IMR-90 (cell line): ENCODE measurements around the gene PTPRC. TPM values are rescaled to one million over a fixed set of nuclear protein-coding genes. Genes with fewer than 3 reads are reported as not detected.

ENCODE experiments used
- ATAC-seq: fragments of 200-7000 bp; cut with Tn5 transposase; 2 replicates; pipeline ENCODE4 v1.9.1; 2020; ENCODE audit warnings: low read depth, mild to moderate bottlenecking, moderate library complexity
- BruUV-seq: library from RNA; stranded (reverse); fragments of 400-500 nt; replicated peaks from 2 replicates; lab custom pipeline; 2021; lab: Mats Ljungman, UMichigan
- CTCF ChIA-PET: fragments of 300-600 bp; formaldehyde crosslinking; extraction: SDS; loops from one replicate; lab custom pipeline; 2021; ENCODE audit warnings: antibody characterized with exemption; lab: Yijun Ruan, JAX
- POLR2A ChIA-PET: fragments of 300-600 bp; sonication (Branson Sonifier 250); formaldehyde crosslinking; loops from one replicate; lab custom pipeline; 2022; ENCODE audit warnings: antibody characterized with exemption; ENCODE audit not compliant: unreplicated experiment; lab: Charles Lee
- DNase-seq: peaks from one replicate; pipeline ENCODE4 v3.0.0; 2013
- H2AFZ ChIP-seq: replicated peaks from 2 replicates; pipeline ENCODE3; 2013; ENCODE audit warnings: low read length, mild to moderate bottlenecking; ENCODE audit not compliant: poor library complexity
- H2AK5ac ChIP-seq: 2 replicates; pipeline ENCODE4 v1.6.1; 2013; ENCODE audit warnings: low read depth, low read length, inconsistent platforms
- H2AK9ac ChIP-seq: replicated peaks from 2 replicates; pipeline ENCODE3; 2013; ENCODE audit warnings: mild to moderate bottlenecking, low read depth, low read length, moderate library complexity; ENCODE audit not compliant: poor library complexity
- H2BK120ac ChIP-seq: 2 replicates; pipeline ENCODE4 v1.6.1; 2013; ENCODE audit warnings: low read depth, low read length, inconsistent platforms
- H2BK15ac ChIP-seq: 3 replicates; pipeline ENCODE4 v1.6.1; 2013; ENCODE audit warnings: low read depth, low read length, inconsistent platforms
- H2BK20ac ChIP-seq: 2 replicates; pipeline ENCODE4 v1.6.1; 2013; ENCODE audit warnings: low read depth, mild to moderate bottlenecking, inconsistent platforms, low read length, moderate library complexity
- H2BK5ac ChIP-seq: 2 replicates; pipeline ENCODE4 v1.6.1; 2013; ENCODE audit warnings: mild to moderate bottlenecking, low read depth, low read length, inconsistent platforms; ENCODE audit not compliant: poor library complexity, severe bottlenecking
- H3K14ac ChIP-seq: replicated peaks from 2 replicates; pipeline ENCODE4 v1.6.1; 2013; ENCODE audit warnings: low read depth, low read length, inconsistent platforms
- H3K18ac ChIP-seq: 2 replicates; pipeline ENCODE4 v1.6.1; 2013; ENCODE audit warnings: low read depth, low read length, control low read depth
- H3K23ac ChIP-seq: 2 replicates; pipeline ENCODE4 v1.6.1; 2013; ENCODE audit warnings: low read depth, low read length, inconsistent platforms
- H3K27ac ChIP-seq: 2 replicates; pipeline ENCODE4 v1.5.1; 2013; ENCODE audit warnings: mild to moderate bottlenecking, control low read depth, low read length; ENCODE audit not compliant: insufficient read depth
- H3K27me3 ChIP-seq: 2 replicates; pipeline ENCODE4 v1.6.1; 2013; ENCODE audit warnings: low read length; ENCODE audit not compliant: control insufficient read depth, insufficient read depth
- H3K36me3 ChIP-seq: 2 replicates; pipeline ENCODE4 v1.6.1; 2013; ENCODE audit warnings: low read length, mixed read lengths; ENCODE audit not compliant: control insufficient read depth, insufficient read depth
- H3K4ac ChIP-seq: 2 replicates; pipeline ENCODE4 v1.6.1; 2013; ENCODE audit warnings: low read depth, low read length, inconsistent platforms
- H3K4me1 ChIP-seq: 2 replicates; pipeline ENCODE4 v1.6.1; 2013; ENCODE audit warnings: low read length, mixed read lengths; ENCODE audit not compliant: control insufficient read depth, insufficient read depth
- H3K4me2 ChIP-seq: 2 replicates; pipeline ENCODE4 v1.6.1; 2013; ENCODE audit warnings: low read depth, mild to moderate bottlenecking, control low read depth, low read length, moderate library complexity
- H3K4me3 ChIP-seq: 2 replicates; pipeline ENCODE4 v1.5.1; 2013; ENCODE audit warnings: low read depth, mild to moderate bottlenecking, control low read depth, low read length, moderate library complexity; ENCODE audit not compliant: insufficient read depth
- H3K56ac ChIP-seq: 2 replicates; pipeline ENCODE4 v1.6.1; 2013; ENCODE audit warnings: low read length, inconsistent platforms; ENCODE audit not compliant: insufficient read depth; ENCODE audit errors: extremely low read depth
- H3K79me1 ChIP-seq, 2 experiments: 2 replicates each; pipeline ENCODE4 v1.6.1; 2013; ENCODE audit warnings: low read length in 2 of 2, inconsistent platforms in 1 of 2, low read depth in 1 of 2
- H3K9ac ChIP-seq: 2 replicates; pipeline ENCODE4 v1.6.1; 2013; ENCODE audit warnings: low read depth, low read length, control low read depth
- H3K9me1 ChIP-seq: 2 replicates; pipeline ENCODE4 v1.6.1; 2013; ENCODE audit warnings: low read length, inconsistent platforms; ENCODE audit not compliant: insufficient read depth
- H3K9me3 ChIP-seq: 2 replicates; pipeline ENCODE4 v1.6.1; 2013; ENCODE audit warnings: low read length; ENCODE audit not compliant: control insufficient read depth, insufficient read depth
- H4K20me1 ChIP-seq: 2 replicates; pipeline ENCODE4 v1.6.1; 2013; ENCODE audit warnings: low read length, inconsistent platforms; ENCODE audit not compliant: insufficient read depth
- H4K5ac ChIP-seq: 2 replicates; pipeline ENCODE4 v1.6.1; 2013; ENCODE audit warnings: mild to moderate bottlenecking, low read depth, low read length, control low read depth
- H4K8ac ChIP-seq, 2 experiments: 2 replicates each; pipeline ENCODE4 v1.6.1; 2013; ENCODE audit warnings: low read depth in 2 of 2, low read length in 2 of 2, control low read depth in 1 of 2, inconsistent platforms in 1 of 2
- H4K91ac ChIP-seq: 2 replicates; pipeline ENCODE4 v1.6.1; 2013; ENCODE audit warnings: low read depth, low read length, inconsistent platforms; ENCODE audit not compliant: insufficient read depth
- BHLHE40 ChIP-seq: fragments of 150-350 bp; IDR thresholded peaks from 2 replicates; pipeline ENCODE4 v1.6.1; 2016; ENCODE audit warnings: mild to moderate bottlenecking, low read depth, low read length
- CEBPB ChIP-seq: IDR thresholded peaks from 2 replicates; pipeline ENCODE4 v1.6.1; 2012; ENCODE audit warnings: low read depth, low read length, improper control_type of control experiment
- CHD1 ChIP-seq: IDR thresholded peaks from 2 replicates; pipeline ENCODE4 v1.6.1; 2012; ENCODE audit warnings: low read depth, low read length, improper control_type of control experiment
- FOS ChIP-seq: fragments of 150-350 bp; IDR thresholded peaks from 2 replicates; pipeline ENCODE4 v1.6.1; 2016; ENCODE audit warnings: low read depth, low read length
- MAFK ChIP-seq: IDR thresholded peaks from 2 replicates; pipeline ENCODE4 v1.6.1; 2012; ENCODE audit warnings: low read depth, low read length, improper control_type of control experiment
- MAZ ChIP-seq: IDR thresholded peaks from 2 replicates; pipeline ENCODE4 v1.6.1; 2012; ENCODE audit warnings: low read depth, mild to moderate bottlenecking, low read length, improper control_type of control experiment, moderate library complexity, borderline replicate concordance
- MXI1 ChIP-seq: IDR thresholded peaks from 2 replicates; pipeline ENCODE4 v1.6.1; 2012; ENCODE audit warnings: low read depth, mild to moderate bottlenecking, low read length, moderate library complexity, borderline replicate concordance
- NFE2L2 ChIP-seq: fragments of 150-350 bp; IDR thresholded peaks from 2 replicates; pipeline ENCODE4 v1.6.1; 2016; ENCODE audit warnings: low read depth, mild to moderate bottlenecking, low read length
- POLR2A ChIP-seq: IDR thresholded peaks from 2 replicates; pipeline ENCODE4 v1.6.1; 2012; ENCODE audit warnings: mild to moderate bottlenecking, low read depth, low read length
- RAD21 ChIP-seq: IDR thresholded peaks from 2 replicates; pipeline ENCODE4 v1.6.1; 2012; ENCODE audit warnings: low read length, improper control_type of control experiment
- RCOR1 ChIP-seq: IDR thresholded peaks from 2 replicates; pipeline ENCODE4 v1.6.1; 2012; ENCODE audit warnings: mild to moderate bottlenecking, low read length, improper control_type of control experiment; ENCODE audit not compliant: insufficient replicate concordance
- RFX5 ChIP-seq: IDR thresholded peaks from 2 replicates; pipeline ENCODE4 v1.8.0; 2012; ENCODE audit warnings: low read depth, mild to moderate bottlenecking, low read length, moderate library complexity
- SMC3 ChIP-seq: fragments of 150-350 bp; IDR thresholded peaks from 2 replicates; pipeline ENCODE4 v1.6.1; 2016; ENCODE audit warnings: low read depth, mild to moderate bottlenecking, antibody characterized with exemption, low read length, moderate library complexity
- WGBS, 2 experiments: methylation state at CpG; one replicate each; pipeline versions ENCODE4 v1.1.5 to v1.1.7; 2013; ENCODE audit warnings: missing lambda C conversion rate in 2 of 2; ENCODE audit not compliant: insufficient read length in 1 of 2; ENCODE audit errors: extremely low coverage in 2 of 2; 5-methylcytosine and 5-hydroxymethylcytosine counted together
- dilution Hi-C: fragments of 300-500 bp; cut with HindIII; formaldehyde crosslinking; loops from one replicate; pipeline ENCODE4 v1.14.3; 2018; ENCODE audit warnings: low sequenced_read_pairs; ENCODE audit not compliant: unreplicated experiment
- in situ Hi-C: fragments of 300-500 bp; cut with MboI; formaldehyde crosslinking; loops from 3 replicates; pipeline ENCODE4 v1.14.3; 2019; ENCODE audit warnings: low sequenced_read_pairs, inconsistent platforms, mixed read lengths
- intact Hi-C: fragments of 100-400 bp; cut with micrococcal nuclease; formaldehyde crosslinking; loops from 2 replicates; pipeline ENCODE4 v1.10.0; 2022
- polyA plus RNA-seq, 3 experiments: library from polyadenylated mRNA; depleted of rRNA; stranded (reverse); fragments of >200 nt; gene quantifications; 2 replicates each; pipeline ENCODE4 v1.2.3, GENCODE V29; 2012; ENCODE audit warnings: low replicate concordance in 1 of 3
- total RNA-seq: library from RNA; depleted of rRNA; stranded (reverse); fragments of >200 nt; gene quantifications from 2 replicates; pipeline ENCODE4 v1.2.3, GENCODE V29; 2012
- TF ChIP-seq, protein P1 (sequence below): fragments of 150-350 bp; IDR thresholded peaks from 2 replicates; pipeline ENCODE4 v1.6.1; 2016; ENCODE audit warnings: low read depth, mild to moderate bottlenecking, low read length, moderate library complexity, borderline replicate concordance
- TF ChIP-seq, protein P2 (sequence below): conservative IDR thresholded peaks from 2 replicates; pipeline ENCODE4 v1.5.1; 2012; ENCODE audit warnings: mild to moderate bottlenecking, low read depth, low read length, improper control_type of control experiment
- TF ChIP-seq, protein P3 (sequence below): fragments of 150-350 bp; IDR thresholded peaks from 2 replicates; pipeline ENCODE4 v1.6.1; 2017; ENCODE audit warnings: mild to moderate bottlenecking, antibody characterized with exemption, low read length, low read depth

Gene PTPRC
- total and polyA plus RNA-seq, 2 of the 4 experiments (the other 2 are of a cell fraction), result not detected

- no peak overlapping the region for H2BK120ac ChIP-seq
- no peak overlapping the region for H2AFZ ChIP-seq
- H3K27ac ChIP-seq, result no peak overlapping the region
- no peak overlapping the region for H4K5ac ChIP-seq
- H3K79me1 ChIP-seq, result no peaks in the 10 kb centered on the region
- ATAC-seq, result no peak
- H3K23ac ChIP-seq, result peak overlapping the region; percentile 15; the same call in 1 of the 2 replicates
- intact Hi-C loops, result no loop called here
- TF ChIP-seq, protein P1, sequence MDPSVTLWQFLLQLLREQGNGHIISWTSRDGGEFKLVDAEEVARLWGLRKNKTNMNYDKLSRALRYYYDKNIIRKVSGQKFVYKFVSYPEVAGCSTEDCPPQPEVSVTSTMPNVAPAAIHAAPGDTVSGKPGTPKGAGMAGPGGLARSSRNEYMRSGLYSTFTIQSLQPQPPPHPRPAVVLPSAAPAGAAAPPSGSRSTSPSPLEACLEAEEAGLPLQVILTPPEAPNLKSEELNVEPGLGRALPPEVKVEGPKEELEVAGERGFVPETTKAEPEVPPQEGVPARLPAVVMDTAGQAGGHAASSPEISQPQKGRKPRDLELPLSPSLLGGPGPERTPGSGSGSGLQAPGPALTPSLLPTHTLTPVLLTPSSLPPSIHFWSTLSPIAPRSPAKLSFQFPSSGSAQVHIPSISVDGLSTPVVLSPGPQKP, result no peak
- TF ChIP-seq BHLHE40 (no peak), FOS (no peak), POLR2A (no peak), RCOR1 (no peak), MAZ (no peak), MXI1 (no peak), RFX5 (no peak), MAFK (no peak), NFE2L2 (no peak), RAD21 (no peak), CHD1 (no peak), SMC3 (no peak), CEBPB (no peak)
- TF ChIP-seq, protein P2, sequence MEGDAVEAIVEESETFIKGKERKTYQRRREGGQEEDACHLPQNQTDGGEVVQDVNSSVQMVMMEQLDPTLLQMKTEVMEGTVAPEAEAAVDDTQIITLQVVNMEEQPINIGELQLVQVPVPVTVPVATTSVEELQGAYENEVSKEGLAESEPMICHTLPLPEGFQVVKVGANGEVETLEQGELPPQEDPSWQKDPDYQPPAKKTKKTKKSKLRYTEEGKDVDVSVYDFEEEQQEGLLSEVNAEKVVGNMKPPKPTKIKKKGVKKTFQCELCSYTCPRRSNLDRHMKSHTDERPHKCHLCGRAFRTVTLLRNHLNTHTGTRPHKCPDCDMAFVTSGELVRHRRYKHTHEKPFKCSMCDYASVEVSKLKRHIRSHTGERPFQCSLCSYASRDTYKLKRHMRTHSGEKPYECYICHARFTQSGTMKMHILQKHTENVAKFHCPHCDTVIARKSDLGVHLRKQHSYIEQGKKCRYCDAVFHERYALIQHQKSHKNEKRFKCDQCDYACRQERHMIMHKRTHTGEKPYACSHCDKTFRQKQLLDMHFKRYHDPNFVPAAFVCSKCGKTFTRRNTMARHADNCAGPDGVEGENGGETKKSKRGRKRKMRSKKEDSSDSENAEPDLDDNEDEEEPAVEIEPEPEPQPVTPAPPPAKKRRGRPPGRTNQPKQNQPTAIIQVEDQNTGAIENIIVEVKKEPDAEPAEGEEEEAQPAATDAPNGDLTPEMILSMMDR, result no peak
- TF ChIP-seq, protein P3, sequence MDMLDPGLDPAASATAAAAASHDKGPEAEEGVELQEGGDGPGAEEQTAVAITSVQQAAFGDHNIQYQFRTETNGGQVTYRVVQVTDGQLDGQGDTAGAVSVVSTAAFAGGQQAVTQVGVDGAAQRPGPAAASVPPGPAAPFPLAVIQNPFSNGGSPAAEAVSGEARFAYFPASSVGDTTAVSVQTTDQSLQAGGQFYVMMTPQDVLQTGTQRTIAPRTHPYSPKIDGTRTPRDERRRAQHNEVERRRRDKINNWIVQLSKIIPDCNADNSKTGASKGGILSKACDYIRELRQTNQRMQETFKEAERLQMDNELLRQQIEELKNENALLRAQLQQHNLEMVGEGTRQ, result no peak
- no peaks in the 10 kb centered on the region for H3K9me3 ChIP-seq
- no peak overlapping the region for H3K18ac ChIP-seq
- no peak overlapping the region for H4K91ac ChIP-seq
- no TSS peak for BruUV-seq
- WGBS, 2 experiments, result no CpG with 5 or more reads among the region's 3 CpGs
- CTCF ChIA-PET, result interaction anchor here (0.6 kb wide), 1 partner anchor 676 kb away, joined by 3 read pairs; no protein-coding TSS in a partner anchor
- no peak overlapping the region for H3K56ac ChIP-seq
- in situ Hi-C loops, result loop anchor here (25.0 kb wide), 2 partner anchors 711 to 1761 kb away; no protein-coding TSS in a partner anchor
- no peaks in the 10 kb centered on the region for H3K27me3 ChIP-seq
- no peak overlapping the region for H4K8ac ChIP-seq
- no peak overlapping the region for H3K4me3 ChIP-seq
- dilution Hi-C loops, result no loop called here
- no peaks in the 10 kb centered on the region for H3K4me1 ChIP-seq
- no peak overlapping the region for H2BK5ac ChIP-seq
- no peaks in the 10 kb centered on the region for H3K9me1 ChIP-seq
- H2AK5ac ChIP-seq, result no peak overlapping the region
- H2AK9ac ChIP-seq, result no peak overlapping the region
- H3K4me2 ChIP-seq, result no peak overlapping the region
- no peak overlapping the region for H2BK15ac ChIP-seq
- H3K14ac ChIP-seq, result no peak overlapping the region
- H4K20me1 ChIP-seq, result no peaks in the 10 kb centered on the region
- H2BK20ac ChIP-seq, result no peak overlapping the region
- POLR2A ChIA-PET, result no interaction called here
- H3K36me3 ChIP-seq, result no peaks in the 10 kb centered on the region
- no peak for DNase-seq
- H3K9ac ChIP-seq, result no peak overlapping the region
- H3K4ac ChIP-seq, result no peak overlapping the region
Measured at GRCh38 chr1:198751741-198752140, 112.9 kb downstream of the PTPRC start.
